SK-N-MC (cell line): ENCODE results near the gene CAMTA2.

Experiments
- DNase-seq: peaks from one replicate; pipeline ENCODE4 v3.0.0-alpha.2; 2011; ENCODE audit warnings: low read depth, low spot score
- H3K27ac ChIP-seq: fragments of 200-600 bp; sonication (generic); 2 replicates; pipeline ENCODE4 v1.5.1; 2016; ENCODE audit warnings: mixed run types
- H3K36me3 ChIP-seq: fragments of 200-600 bp; sonication (generic); 2 replicates; pipeline ENCODE4 v1.6.1; 2017; ENCODE audit warnings: antibody characterized with exemption, low read length, mixed read lengths; ENCODE audit not compliant: insufficient read depth
- H3K4me3 ChIP-seq: fragments of 200-600 bp; sonication (generic); 2 replicates; pipeline ENCODE4 v1.5.1; 2016
- H3K9ac ChIP-seq: fragments of 200-600 bp; sonication (generic); 2 replicates; pipeline ENCODE4 v1.8.0; 2017; ENCODE audit warnings: mixed run types, mixed read lengths; ENCODE audit not compliant: insufficient read length
- H3K9me3 ChIP-seq: fragments of 200-600 bp; sonication (generic); 2 replicates; pipeline ENCODE4 v1.6.1; 2017; ENCODE audit warnings: low read depth, mild to moderate bottlenecking, antibody characterized with exemption, low read length, moderate library complexity, mixed read lengths
- EZH2 ChIP-seq: fragments of 200-600 bp; sonication (generic); IDR thresholded peaks from one replicate; pipeline ENCODE4 v1.6.1; 2017; ENCODE audit warnings: antibody characterized with exemption
- FOXP2 ChIP-seq: optimal IDR thresholded peaks from 2 replicates; pipeline ENCODE3; 2011; ENCODE audit warnings: mild to moderate bottlenecking, moderate library complexity; ENCODE audit not compliant: insufficient read depth; ENCODE audit errors: extremely low read length, control extremely low read depth
- POLR2AphosphoS5 ChIP-seq: IDR thresholded peaks from 2 replicates; pipeline ENCODE4 v1.6.1; 2012; ENCODE audit warnings: mild to moderate bottlenecking, low read depth, low read length, borderline replicate concordance

Gene CAMTA2

GRCh38 chr17:5027916-5028315 is 40.4 kb upstream of the CAMTA2 start:
- Histone ChIP-seq H3K36me3 (no peaks in the 10 kb centered on the region), H3K4me3 (no peak overlapping the region), H3K9me3 (no peaks in the 10 kb centered on the region), H3K27ac (no peak overlapping the region), H3K9ac (no peak overlapping the region)
- TF ChIP-seq POLR2AphosphoS5 (no peak), EZH2 (no peak), FOXP2 (no peak)
- no peak for DNase-seq

GRCh38 chr17:5027299-5027698 is 39.8 kb upstream of the CAMTA2 start:
- no peak overlapping the region for H3K27ac ChIP-seq
- no peak for TF ChIP-seq POLR2AphosphoS5
- DNase-seq, result no peak

GRCh38 chr17:5024604-5025003 is 37.1 kb upstream of the CAMTA2 start:
- Histone ChIP-seq H3K4me3 (no peak overlapping the region), H3K27ac (no peak overlapping the region), H3K9me3 (no peaks in the 10 kb centered on the region), H3K36me3 (peaks cover 9% of the 10 kb centered on the region; the same call in 1 of the 2 replicates), H3K9ac (no peak overlapping the region)
- DNase-seq, result no peak
- TF ChIP-seq POLR2AphosphoS5, result no peak

More at GRCh38 chr17:5027299-5027698, 39.8 kb upstream of the CAMTA2 start:
- no peak overlapping the region for H3K4me3 ChIP-seq
- H3K9me3 ChIP-seq, result no peaks in the 10 kb centered on the region
- no peak overlapping the region for H3K9ac ChIP-seq
- H3K36me3 ChIP-seq, result peaks cover 5% of the 10 kb centered on the region; the same call in 1 of the 2 replicates

GRCh38 chr17:5023588-5024147 is 36.2 kb upstream of the CAMTA2 start:
- H3K4me3 ChIP-seq, result no peak overlapping the region
- no peaks in the 10 kb centered on the region for H3K9me3 ChIP-seq
- DNase-seq, result no peak
- TF ChIP-seq FOXP2 (no peak), POLR2AphosphoS5 (no peak), EZH2 (no peak)
- no peak overlapping the region for H3K9ac ChIP-seq
- H3K36me3 ChIP-seq, result peaks cover 9% of the 10 kb centered on the region; the same call in 1 of the 2 replicates
- H3K27ac ChIP-seq, result no peak overlapping the region

DNA sequence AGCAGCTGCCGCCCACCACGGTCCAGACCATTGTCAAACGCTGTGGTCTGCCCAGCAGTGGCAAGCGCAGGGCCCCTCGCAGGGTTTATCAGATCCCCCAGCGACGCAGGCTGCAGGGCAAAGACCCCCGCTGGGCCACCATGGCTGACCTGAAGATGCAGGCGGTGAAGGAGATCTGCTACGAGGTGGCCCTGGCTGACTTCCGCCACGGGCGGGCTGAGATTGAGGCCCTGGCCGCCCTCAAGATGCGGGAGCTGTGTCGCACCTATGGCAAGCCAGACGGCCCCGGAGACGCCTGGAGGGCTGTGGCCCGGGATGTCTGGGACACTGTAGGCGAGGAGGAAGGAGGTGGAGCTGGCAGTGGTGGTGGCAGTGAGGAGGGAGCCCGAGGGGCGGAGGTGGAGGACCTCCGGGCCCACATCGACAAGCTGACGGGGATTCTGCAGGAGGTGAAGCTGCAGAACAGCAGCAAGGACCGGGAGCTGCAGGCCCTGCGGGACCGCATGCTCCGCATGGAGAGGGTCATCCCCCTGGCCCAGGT is 34.8 kb upstream of the CAMTA2 start:
- peaks cover 9% of the 10 kb centered on the region; the same call in 1 of the 2 replicates for H3K36me3 ChIP-seq
- no peak for DNase-seq
- H3K9me3 ChIP-seq, result no peaks in the 10 kb centered on the region
- no peak overlapping the region for H3K4me3 ChIP-seq
- no peak overlapping the region for H3K9ac ChIP-seq
- H3K27ac ChIP-seq, result no peak overlapping the region
- TF ChIP-seq EZH2 (no peak), POLR2AphosphoS5 (no peak), FOXP2 (no peak)

DNA sequence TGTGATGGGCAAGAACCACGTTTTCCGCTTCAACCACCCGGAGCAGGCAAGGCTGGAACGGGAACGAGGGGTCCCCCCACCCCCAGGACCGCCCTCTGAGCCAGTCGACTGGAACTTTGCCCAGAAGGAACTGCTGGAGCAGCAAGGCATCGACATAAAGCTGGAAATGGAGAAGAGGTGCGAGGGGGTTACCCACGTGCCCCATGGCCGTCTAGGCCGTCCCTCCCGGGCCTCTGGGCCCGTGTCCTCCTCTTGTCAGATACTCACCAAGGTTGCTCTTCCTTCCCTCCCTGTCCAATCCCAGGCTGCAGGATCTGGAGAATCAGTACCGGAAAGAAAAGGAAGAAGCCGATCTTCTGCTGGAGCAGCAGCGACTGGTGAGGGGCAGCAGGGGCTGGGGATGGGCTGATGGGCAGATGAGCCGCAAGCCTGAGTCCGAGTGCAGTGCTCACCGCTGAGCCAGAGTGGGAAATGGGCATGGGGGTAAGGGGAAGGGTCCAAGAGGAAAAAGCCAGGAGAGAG is 33.1 kb upstream of the CAMTA2 start:
- Histone ChIP-seq H3K4me3 (no peak overlapping the region), H3K36me3 (peaks cover 9% of the 10 kb centered on the region; the same call in 1 of the 2 replicates)

DNA sequence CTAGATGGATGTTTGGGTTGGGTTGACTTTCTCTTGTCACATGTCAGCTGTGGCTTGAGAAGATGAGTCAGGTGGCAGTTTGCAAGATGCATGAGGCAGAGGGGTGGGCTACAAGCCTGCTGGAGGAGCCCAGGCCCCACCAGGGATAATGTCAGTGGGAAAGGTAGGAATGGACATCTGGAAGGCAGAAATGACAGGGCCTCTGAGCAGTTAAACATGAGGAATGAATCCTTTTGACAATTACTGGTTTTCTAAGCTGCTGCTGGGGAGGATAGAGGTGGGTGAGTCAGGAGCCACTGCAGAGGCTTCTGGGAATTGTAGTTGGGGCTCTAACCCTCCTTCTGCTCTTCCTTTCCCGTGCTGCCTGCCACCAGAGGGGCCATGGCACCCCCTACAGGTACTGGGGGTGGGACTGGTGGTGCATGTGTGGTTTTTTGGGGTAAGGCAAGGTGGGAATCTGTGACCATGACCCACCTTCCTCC is 32.0 kb upstream of the CAMTA2 start:
- Histone ChIP-seq H3K36me3 (peaks cover 9% of the 10 kb centered on the region; the same call in 1 of the 2 replicates), H3K27ac (no peak overlapping the region), H3K9ac (no peak overlapping the region), H3K4me3 (no peak overlapping the region), H3K9me3 (no peaks in the 10 kb centered on the region)
- no peak for TF ChIP-seq POLR2AphosphoS5
- no peak for DNase-seq

More for the DNA sequence above, 33.1 kb upstream of the CAMTA2 start:
- Histone ChIP-seq H3K9me3 (no peaks in the 10 kb centered on the region), H3K27ac (no peak overlapping the region), H3K9ac (no peak overlapping the region)
- TF ChIP-seq EZH2, result no peak
- TF ChIP-seq POLR2AphosphoS5, result no peak
- no peak for TF ChIP-seq FOXP2
- no peak for DNase-seq

- no peak overlapping the region for H3K4me3 ChIP-seq
- no peak overlapping the region for H3K27ac ChIP-seq
- peaks cover 7% of the 10 kb centered on the region; the same call in 1 of the 2 replicates for H3K36me3 ChIP-seq
- H3K9ac ChIP-seq, result no peak overlapping the region
- no peak for DNase-seq
- TF ChIP-seq POLR2AphosphoS5, result no peak
- H3K9me3 ChIP-seq, result no peaks in the 10 kb centered on the region
Observed at GRCh38 chr17:5014357-5014756, 26.9 kb upstream of the CAMTA2 start.

DNA sequence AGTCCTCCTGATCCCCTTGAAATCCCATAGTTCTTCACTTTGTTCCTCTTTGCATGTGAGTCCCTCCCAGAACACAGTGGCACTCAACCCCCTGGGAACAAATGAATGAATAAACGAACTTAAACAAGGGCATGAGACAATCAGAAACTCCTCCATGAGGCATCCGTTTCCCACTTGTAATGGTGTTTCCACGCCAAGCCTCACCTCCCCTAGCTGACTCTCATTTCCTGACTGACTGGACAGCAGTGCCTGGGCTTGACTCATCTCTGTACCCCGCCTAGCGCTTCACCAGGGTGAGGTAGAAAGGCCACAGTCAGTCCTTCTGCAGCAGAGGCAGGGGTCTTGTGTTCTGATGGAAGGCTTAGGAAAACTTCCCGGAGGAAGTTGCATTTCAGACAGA is 24.5 kb upstream of the CAMTA2 start:
- Histone ChIP-seq H3K9ac (no peak overlapping the region), H3K9me3 (no peaks in the 10 kb centered on the region), H3K36me3 (peaks cover 15% of the 10 kb centered on the region; the same call in 1 of the 2 replicates), H3K27ac (no peak overlapping the region), H3K4me3 (no peak overlapping the region)
- no peak for DNase-seq
- no peak for TF ChIP-seq EZH2
